ENCODE data around the gene ABAT.

The ABAT gene

DNA sequence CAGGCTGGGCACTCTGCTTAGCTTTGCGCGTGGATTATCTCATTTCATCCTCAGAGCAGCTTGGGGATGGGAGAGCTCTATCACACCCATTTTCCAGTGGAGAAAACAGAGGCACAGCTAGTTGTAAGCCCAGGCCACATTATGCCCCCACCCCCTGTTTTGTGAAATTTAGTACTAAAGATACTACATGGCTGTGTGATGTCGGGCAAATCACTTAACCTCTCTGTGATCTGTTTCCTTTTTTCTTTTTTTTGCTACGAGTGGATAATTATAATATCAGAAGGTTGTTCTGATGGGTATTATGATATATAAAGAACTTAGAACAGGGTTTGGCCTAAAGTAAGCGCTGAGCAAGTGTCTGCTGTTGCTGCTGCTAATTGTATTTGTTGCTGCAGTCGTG lies 41.6 kb downstream of the ABAT start:
- DNase-seq (ENCODE audit: low read depth in 1 of 2, low spot score in 1 of 2) = no peak

DNA sequence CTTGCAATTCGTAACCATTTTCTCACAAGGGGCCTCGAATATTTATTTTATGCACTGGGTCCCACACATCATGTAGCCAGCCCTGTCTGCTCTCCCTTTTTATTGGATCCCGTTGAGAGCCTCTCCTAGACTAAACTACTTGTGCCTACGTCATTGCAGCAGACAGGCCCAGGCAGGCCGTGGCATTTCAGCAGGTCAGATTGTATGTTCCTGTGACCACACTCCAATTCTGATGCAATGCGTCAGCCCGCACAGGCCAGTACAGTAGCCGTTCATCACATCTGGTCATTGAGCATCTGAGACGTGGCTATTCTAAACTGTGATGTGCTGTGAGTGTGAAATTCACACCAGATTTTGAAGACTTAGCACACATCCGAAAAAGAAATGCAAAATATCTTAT lies 42.2 kb downstream of the ABAT start:
- no peak for DNase-seq (ENCODE audit: low read depth in 1 of 2, low spot score in 1 of 2)

DNA sequence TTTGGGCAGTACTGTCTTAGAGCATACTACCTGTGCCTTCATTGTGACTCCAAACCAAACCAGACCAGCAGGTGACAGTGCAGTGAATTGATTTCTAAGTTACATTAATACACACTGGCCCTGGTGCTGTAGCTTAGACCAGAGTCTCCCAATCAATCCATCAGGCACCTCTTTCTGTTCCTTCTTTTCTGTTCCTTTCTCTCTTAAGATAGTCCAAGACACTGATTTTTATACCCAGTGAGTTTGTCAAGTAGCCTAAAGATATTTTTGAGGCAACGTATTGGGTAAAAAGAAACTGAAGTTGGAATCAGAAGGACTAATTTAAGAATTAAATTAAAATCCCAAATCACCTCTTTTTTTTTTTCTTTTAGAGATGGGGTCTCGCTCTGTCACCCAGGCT lies 43.1 kb downstream of the ABAT start:
- DNase-seq (ENCODE audit: low read depth in 1 of 2, low spot score in 1 of 2) = no peak

DNA sequence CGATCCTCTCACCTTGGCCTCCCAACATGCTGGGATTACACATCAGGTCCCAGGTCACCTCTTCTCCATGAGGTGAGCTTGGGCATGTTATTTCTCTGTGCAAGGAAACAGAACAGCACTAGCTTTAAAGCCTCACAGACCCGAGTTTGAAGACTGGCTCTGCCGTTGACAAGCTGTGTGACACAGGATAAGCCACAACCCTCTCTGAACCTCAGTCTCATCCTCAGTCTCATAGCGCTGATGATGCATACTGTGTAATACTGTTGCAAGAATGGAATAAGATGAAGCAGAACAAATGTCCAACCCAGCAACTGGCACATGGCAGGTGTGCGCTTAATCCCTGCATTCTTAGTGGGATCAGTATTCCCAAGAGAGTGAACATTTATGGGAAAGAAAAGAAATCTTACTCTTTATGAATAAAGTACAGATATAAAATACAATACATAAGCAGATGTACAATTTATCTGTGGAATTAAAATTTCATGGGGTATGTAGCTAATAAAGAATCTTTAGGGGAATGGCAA lies 43.5 kb downstream of the ABAT start:
- no peak for DNase-seq (ENCODE audit: low read depth in 1 of 2, low spot score in 1 of 2)

DNA sequence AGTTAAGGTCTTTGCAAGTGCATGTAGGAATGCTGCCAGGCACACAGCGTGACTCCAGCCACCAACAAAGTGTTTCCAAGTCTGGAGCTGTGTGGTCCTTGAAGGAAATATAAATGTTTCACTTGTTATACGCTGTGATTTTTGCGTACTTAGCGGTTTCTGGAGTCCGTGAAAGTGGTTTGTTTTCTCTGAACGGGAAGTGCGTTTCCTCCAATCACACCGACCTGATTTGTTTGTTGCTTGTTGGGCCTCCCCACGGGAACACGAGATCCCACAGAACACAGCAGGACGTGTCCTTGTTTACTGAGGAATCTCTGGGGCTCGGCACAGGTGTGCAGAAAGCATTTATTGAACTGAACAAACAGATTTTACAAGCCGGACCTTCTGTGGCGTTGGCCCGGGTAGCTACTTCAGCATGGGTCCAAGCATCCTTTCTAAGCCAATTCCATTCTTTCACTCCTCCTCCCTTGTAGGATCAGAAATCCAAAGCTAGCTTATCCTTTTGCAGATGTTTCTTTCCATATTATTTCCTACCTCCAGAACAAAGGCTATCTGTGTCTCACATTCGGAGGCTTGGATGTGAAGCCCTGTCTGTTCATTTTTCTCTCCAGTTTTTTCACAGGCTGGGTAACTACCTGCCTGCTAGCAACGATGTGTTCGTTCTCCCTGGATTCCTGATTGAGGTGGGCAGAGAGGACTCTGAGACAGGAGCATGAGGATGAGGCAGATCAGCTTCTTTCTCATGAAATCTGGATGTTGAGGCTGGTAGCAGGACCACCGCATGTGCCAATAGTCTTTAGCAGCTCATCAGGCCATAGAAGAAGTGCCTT lies 44.6 kb downstream of the ABAT start:
- DNase-seq (ENCODE audit: low read depth in 1 of 2, low spot score in 1 of 2) = no peak

DNA sequence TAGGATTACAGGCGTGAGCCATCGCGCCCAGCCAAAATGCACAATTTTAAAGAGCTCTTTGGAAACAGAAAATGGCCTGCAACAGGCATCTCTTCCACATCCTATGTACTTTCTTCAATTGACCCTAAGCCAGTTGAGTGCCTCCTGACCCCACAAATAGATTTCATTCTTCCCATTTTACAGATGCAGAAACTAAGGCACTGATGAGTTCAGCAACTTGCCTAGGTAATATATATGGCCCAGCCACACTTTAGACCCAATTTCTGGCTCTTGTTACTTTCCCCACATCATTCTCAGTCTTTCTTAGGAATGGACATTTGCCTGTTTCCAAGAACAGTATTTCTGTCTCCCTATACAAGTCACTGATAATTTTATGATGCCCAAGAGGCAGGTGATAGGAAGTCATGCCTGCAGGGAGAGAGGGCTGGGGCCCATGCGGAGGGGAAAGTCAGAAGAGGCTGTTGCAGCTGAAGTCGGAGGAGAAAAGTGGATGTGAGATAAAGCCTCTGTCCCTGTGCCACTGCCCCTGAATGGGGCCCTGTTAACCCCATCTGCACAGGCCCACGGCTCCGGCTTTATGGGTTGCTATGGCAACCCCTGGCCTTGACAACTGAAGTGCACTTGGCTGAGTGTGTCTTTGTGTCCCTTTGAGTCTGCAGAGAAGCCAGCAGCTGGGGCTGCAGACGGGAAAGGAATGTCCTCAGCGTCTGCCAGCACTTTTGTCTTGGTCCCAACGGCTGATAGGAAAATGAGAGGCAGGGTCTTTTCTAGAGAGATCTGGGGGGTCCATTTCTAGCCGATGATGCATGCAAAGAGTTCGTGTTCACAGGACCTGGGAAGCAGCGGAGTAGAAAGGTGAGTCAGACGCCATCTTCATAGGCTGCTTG lies 45.9 kb downstream of the ABAT start:
- no peak for DNase-seq (ENCODE audit: low read depth in 1 of 2, low spot score in 1 of 2)

DNA sequence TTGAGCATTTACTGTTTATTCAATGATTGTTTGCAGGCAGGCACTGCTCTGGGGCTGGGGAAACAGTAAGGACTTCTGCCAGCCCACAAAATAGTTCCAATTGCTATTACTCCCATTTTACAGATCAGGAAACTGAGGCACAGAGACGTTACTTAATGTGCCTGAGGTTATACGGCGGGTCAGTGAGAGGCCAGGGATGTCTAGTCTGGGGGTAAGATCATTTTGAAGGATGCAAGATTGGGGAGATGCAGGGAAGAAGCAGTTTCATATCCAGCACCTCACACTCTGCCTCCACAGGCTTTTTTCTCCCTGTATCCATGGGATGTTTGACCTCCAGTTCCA lies 46.5 kb downstream of the ABAT start:
- no peak for DNase-seq (ENCODE audit: low read depth in 1 of 2, low spot score in 1 of 2)

DNA sequence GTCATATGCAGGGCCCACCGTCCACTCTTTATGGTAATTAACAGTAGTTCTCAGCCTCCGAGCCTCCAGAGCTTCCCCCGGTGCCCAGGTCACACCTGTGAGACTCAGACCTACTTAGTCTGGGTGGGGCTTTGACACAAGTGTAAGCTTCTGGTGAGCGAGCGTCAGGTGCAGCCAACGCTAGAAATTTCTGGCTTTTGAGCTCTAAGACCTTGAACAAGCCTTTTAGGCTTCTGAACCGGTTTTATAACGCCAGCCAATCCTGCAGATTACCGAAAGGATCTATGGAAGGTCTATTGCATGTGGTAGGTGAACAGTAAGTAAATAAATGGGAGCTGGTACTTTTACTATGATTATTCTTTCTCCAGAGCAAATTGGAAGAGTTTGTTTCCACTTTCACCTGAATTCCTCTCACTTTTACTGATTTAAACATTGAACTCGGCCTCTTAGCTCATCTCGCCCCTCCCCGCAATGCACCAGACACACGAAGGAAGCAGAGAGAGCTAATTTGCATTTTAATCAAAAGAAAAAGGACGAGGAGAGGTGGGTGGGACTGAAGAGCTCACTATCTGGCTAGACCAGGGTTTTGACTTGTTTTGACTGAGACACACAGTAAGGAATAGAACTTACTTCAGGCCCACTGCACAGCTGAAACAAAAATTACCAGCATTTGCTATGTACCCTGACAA lies 47.1 kb downstream of the ABAT start:
- no peak for DNase-seq (ENCODE audit: low read depth in 1 of 2, low spot score in 1 of 2)

DNA sequence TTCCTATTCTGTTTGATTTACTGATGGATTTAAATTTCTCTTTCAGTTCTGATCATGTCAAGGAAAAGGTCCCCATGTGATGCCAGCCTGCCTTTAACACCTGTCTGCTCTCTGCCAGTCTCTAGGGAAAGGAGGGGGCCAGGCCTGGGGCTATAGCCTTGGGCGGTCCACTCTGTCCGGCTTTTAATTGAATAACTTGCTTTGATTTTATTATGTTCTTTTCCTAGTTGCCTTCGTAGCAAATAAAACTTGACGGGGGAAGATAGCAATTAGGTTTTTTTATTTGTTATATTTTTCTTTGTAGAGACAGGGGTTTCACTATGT lies 47.6 kb downstream of the ABAT start:
- DNase-seq (ENCODE audit: low read depth in 1 of 2, low spot score in 1 of 2) = no peak

DNA sequence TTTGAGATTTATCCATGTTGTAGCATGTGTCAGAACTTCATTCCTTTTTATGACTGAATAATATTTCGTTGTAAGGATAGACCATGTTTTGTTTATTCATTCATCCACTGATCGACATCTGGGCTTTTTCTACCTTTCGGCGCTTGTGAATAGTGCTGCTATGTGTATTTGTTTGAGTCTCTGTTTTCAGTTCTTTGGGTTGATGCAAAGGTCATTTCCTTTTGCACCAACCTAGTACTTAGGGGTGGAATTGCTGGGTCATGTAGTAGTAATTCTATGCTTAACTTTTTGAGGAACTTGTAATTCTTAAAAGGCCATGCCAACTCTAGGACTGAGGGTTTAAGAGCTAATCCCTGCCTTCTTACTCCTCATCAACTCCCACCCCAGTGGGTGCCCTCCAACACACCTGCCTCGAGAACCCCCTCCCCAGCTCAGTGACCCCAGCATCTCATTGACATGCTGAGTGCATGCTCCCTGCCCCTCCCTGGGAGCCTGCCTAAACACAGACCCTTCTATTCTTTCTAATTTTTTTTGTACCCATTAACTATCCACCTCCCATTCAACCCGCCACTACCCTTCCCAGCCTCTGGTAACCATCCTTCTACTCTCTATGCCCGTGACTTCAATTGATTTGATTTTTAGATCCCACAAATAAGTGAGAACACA lies 51.2 kb downstream of the ABAT start:
- no peak for DNase-seq (ENCODE audit: low read depth in 1 of 2, low spot score in 1 of 2)

DNA sequence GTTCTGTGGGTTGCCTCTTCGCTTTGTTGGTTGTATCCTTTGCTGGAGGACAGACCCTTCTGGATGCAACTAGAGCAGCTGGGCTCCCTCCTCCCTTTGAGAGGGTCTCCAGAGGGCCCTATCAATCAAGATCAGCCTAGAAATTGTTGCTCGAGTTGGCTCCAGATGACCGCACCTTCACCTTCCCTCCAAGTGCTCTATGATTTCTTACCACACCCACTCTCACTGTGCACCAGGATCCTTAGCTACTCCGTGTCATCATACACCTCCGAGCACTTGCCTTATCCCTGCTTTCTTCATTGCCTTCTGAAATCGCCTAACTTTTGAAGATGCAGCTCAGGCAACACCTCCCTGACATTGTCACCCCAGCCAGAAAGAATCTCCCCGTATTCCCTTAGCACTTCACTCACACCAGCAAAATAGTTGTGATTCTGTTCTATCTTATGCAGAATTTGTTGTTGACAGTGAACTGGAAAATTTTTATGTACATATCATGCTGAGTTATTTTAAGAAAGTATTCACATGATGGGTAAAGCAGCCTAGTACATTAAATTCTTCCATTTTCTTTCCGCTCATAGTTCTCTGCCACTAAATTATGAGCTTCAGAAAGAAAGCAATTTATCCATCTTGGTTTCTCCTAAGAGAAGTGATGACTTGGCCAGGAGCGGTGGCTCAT lies 52.9 kb downstream of the ABAT start:
- no peak for DNase-seq (ENCODE audit: low read depth in 1 of 2, low spot score in 1 of 2)

DNA sequence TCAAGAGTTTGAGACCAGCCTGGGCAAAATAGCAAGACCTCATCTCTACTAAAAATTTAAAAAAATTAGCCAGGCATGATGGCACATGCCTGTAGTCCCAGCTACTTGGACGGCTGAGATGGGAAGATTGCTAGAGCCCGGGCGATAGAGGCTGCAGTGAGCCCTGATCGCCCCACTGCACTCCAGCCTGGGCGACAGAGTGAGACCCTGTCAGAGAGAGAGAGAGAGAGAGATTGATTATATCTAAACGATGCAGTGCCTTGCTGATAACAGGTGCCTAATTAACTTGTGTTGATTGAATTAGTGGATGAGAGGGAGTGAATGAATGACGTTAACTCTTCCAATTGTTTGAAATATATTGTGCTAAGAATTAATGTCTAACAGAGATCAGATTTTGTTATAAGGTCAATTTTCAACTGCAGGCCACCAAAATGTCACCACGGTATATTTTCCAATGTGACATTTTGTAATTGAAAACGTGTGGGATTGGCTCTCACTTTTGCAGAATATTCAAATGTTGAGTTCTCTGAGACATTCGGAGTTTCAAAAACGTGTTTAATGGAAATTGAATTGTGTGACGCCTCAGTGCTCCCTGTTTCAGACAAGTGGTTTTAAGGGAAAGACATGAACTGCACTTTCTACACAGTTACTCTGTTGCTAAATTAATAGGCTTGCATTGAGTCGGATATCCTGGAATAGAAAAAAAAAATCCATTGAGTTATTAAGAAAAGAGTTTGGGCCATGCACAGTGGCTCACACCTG lies 53.6 kb downstream of the ABAT start:
- DNase-seq (ENCODE audit: low read depth in 1 of 2, low spot score in 1 of 2) = no peak

DNA sequence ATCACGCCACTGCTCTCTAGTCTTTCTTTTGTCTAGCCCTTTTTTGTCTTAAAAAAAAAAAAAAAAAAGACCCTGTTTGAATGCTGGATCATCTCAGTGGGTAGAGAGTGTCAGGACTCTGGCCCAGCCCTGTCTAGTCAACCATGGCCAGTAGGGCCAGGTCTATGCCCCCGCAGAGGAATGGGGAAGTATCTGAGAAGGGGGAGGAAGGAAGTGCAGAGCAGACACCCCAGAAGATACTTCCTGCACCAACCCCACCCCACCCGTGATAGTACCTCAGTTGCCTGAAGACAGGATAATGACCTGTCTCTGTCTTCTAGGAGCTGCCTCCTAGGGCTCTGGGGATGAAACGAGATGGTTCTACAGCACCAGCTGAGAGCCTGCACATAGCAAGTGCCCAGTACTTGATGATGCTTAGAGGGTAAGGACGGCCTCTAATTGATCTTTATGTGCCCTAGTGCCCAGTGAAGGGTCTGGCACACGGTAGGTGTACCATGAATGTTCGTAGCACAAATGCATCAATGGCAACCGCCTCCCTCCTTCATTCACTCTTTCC lies 55.4 kb downstream of the ABAT start:
- no peak for DNase-seq (ENCODE audit: low read depth in 1 of 2, low spot score in 1 of 2)

DNA sequence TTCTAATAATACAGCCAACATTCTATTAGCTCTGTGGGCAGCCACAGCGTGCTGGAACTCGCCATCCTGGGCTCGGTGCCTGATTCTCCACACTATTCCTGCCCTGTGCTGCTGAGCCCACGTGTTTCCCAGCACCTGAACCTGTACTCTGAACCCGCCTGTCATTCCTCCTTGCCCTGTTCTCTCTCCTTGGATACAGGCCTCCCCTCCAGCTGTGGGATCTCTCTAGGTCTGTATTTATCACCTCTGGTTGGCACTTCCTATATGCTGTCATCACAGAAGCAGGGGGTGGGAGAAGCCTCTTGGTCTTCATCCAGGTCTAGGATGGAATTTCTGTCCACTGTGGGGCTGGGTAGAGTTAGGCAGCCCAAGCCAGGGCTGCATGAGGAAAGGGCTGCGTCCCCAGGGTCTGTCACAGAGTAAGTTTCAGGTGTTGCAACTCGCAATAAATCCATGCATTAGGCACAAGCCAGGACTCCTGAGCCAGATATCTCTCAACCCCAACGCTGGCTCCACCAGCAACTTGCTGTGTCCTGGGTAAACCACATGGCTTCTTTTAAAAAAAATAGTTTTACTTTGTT lies 56.0 kb downstream of the ABAT start:
- DNase-seq (ENCODE audit: low read depth in 1 of 2, low spot score in 1 of 2) = no peak

DNA sequence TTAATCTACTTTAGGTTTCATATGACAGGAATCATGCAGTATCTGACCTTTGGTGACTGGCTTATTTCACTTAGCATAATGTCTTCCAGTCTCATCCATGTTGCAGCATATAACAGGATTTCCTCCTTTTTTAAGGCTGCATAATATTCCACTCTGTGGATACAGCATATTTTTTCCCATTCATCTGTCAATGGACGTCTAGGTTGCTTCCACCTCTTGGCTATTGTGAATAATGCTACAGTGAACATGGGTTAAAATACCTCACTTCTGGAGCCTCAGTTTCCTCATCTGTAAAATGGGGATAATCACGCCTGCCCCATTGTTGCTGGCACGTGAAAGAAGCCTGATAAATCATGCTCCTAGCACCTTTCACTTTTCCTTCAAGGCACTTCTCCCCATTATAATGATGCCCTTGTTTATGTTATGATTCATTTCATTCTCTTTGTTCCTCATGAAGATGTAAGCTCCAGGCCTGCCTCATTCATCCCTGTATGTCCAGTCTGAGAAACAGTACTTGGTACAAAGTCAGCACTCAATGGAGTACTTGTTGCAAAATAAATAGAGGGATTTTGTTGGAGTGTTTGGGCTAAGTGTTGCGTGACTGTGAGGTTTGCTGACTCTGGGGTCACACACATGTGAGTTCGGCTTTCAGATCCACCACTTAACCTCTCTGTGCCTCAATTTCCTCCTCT lies 59.6 kb downstream of the ABAT start:
- no peak for DNase-seq (ENCODE audit: low read depth in 1 of 2, low spot score in 1 of 2)

DNA sequence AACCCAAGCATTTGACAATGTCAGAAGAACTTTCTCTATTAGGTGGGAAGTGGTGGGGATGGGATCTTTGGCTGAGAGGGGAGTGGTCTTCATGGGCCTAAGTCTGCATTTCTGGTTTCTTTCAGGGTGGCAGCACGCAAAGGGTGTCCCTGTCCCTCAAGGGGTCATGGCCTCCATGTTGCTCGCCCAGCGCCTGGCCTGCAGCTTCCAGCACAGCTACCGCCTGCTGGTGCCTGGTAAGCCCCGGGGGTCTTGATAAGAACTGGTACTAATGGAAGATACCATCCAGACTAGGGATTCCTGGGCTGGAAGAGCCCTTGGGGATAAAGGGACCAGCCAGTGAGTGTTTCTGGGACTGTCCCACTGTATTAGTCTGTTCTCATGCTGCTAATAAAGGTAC lies 61.2 kb downstream of the ABAT start:
- no peak for DNase-seq (ENCODE audit: low read depth in 1 of 2, low spot score in 1 of 2)

DNA sequence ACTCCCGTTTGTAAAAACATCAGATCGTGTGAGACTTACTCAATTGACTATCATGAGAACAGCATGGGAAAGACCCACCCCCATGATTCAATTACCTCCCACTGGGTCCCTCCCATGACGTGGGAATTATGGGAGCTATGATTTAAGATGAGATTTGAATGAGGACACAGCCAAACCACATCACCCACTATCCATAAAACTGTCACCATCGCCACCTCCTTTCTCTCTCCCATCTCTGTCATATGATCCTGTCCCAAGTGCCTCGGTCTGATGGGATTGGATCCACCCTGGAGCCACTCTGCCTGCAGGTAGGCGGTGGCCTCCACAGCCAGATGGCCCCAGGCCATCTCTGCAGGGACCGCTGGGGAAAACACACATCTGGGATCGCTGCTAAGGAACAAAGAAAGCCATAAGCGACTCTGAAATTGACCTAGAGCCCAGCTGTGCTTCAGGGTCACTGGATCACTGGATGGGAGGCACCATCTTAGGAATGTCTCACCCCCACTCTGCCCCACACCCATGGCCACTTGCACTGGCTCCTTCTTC lies 61.8 kb downstream of the ABAT start:
- no peak for DNase-seq (ENCODE audit: low read depth in 1 of 2, low spot score in 1 of 2)

DNA sequence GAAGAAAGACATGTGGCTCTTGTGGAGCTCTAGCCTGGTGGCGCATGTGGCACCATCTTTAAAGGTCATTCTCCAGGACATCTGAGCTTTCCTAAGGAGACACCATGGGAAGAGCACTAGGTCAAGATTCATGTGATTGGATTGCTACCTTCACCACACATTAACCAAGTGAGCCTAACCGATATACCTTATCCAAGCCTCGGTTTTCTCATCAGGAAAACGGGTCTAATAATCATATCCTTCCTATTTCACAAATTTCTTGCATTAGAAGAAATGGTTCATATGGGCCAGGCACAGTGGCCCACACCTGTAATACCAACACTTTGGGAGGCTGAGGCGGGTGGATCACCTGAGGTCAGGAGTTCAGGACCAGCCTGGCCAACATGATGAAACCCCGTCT lies 64.7 kb downstream of the ABAT start:
- DNase-seq (ENCODE audit: low read depth in 1 of 2, low spot score in 1 of 2) = no peak
